ENCODE results near the gene INO80.

GRCh38 chr15:40948706-40949473 lies 167.2 kb downstream of the INO80 start:
- TF ChIP-seq POLR2A (IDR thresholded peaks at IDR 0.05) (no peak), POLR2AphosphoS5 (IDR thresholded peaks at IDR 0.05) (no peak), EP300 (IDR thresholded peaks at IDR 0.05) (no peak)
- TF ChIP-seq, protein P1, sequence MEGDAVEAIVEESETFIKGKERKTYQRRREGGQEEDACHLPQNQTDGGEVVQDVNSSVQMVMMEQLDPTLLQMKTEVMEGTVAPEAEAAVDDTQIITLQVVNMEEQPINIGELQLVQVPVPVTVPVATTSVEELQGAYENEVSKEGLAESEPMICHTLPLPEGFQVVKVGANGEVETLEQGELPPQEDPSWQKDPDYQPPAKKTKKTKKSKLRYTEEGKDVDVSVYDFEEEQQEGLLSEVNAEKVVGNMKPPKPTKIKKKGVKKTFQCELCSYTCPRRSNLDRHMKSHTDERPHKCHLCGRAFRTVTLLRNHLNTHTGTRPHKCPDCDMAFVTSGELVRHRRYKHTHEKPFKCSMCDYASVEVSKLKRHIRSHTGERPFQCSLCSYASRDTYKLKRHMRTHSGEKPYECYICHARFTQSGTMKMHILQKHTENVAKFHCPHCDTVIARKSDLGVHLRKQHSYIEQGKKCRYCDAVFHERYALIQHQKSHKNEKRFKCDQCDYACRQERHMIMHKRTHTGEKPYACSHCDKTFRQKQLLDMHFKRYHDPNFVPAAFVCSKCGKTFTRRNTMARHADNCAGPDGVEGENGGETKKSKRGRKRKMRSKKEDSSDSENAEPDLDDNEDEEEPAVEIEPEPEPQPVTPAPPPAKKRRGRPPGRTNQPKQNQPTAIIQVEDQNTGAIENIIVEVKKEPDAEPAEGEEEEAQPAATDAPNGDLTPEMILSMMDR (IDR thresholded peaks at IDR 0.05), result no peak

Data from sigmoid colon (tissue), 4 donors.